ENCODE measurements around the gene IFNAR1. TPM values are rescaled to one million over a fixed set of nuclear protein-coding genes. Genes with fewer than 3 reads are reported as not detected.

The IFNAR1 gene
- total RNA-seq, 1 experiment from 2014 or later, result 12.1 TPM

DNA sequence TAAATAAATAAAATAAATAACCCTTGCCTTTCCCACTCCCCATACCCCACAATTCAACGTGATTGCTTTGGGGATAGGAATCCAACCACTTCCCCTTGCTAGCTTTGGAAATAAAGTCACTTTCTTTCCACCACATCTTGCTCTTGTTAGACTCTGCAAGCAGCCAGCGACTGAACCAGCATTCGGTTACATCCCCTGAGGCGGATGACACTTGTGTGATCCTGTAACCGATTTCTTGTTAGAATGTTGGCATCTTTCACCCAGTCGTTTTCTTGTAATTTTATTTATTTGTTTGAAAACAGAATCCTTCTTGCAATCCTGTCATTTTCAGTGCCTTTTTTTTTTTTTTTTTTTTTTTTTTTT lies 76.8 kb downstream of the IFNAR1 start:
- no peak for DNase-seq (ENCODE audit: low spot score)

GRCh38 chr21:33402001-33402979 lies 77.5 kb downstream of the IFNAR1 start:
- DNase-seq (ENCODE audit: low spot score), result no peak

- DNase-seq (ENCODE audit: low spot score), result no peak
Observed at GRCh38 chr21:33403128-33403785, 78.5 kb downstream of the IFNAR1 start, which contains the start of gene IFNGR2. IFNGR2 (plus strand) TSS chr21:33403413; CDS start chr21:33403544, 131 bp downstream.

GRCh38 chr21:33403786-33404585 lies 79.2 kb downstream of the IFNAR1 start:
- no peak for DNase-seq (ENCODE audit: low spot score)

GRCh38 chr21:33406493-33406892 lies 81.7 kb downstream of the IFNAR1 start:
- DNase-seq (ENCODE audit: low spot score), result no peak

Other genes with a start within 250 kb of the IFNAR1 start
- 7.9 and 11.5 TPM in 2 replicates for gene IFNAR2, start 95.0 kb upstream of the IFNAR1 start, total RNA-seq (2014; rRNA removed; shearing (Covaris generic))
- gene IL10RB, start 58.6 kb upstream of the IFNAR1 start, total RNA-seq (2014; rRNA removed; shearing (Covaris generic)), result 107 and 111 TPM in 2 replicates
- 92.0 and 103 TPM in 2 replicates for gene IFNGR2, start 78.4 kb downstream of the IFNAR1 start, total RNA-seq (2014; rRNA removed; shearing (Covaris generic))
- 28.3 and 29.6 TPM in 2 replicates for gene TMEM50B, start 155.0 kb downstream of the IFNAR1 start, total RNA-seq (2014; rRNA removed; shearing (Covaris generic))
- 1.2 and 3.1 TPM in 2 replicates for gene DNAJC28, start 166.7 kb downstream of the IFNAR1 start, total RNA-seq (2014; rRNA removed; shearing (Covaris generic))
- 96.9 and 163 TPM in 2 replicates for gene GART, start 217.1 kb downstream of the IFNAR1 start, total RNA-seq (2014; rRNA removed; shearing (Covaris generic))
- 222 and 434 TPM in 2 replicates for gene SON, start 218.1 kb downstream of the IFNAR1 start, total RNA-seq (2014; rRNA removed; shearing (Covaris generic))